Keratinocyte (primary cell): ENCODE results near the gene TMEM17.

Experiments used
- EZH2 ChIP-seq: IDR thresholded peaks from one replicate; pipeline ENCODE4 v1.6.1; 2012; ENCODE audit warnings: inconsistent platforms, mild to moderate bottlenecking, low read length, moderate library complexity
- TF ChIP-seq, protein P1 (sequence below), 3 experiments: IDR thresholded peaks in 1 of 3; conservative IDR thresholded peaks in 1 of 3; optimal IDR thresholded peaks in 1 of 3; 2 replicates in 2 of 3; 3 replicates in 1 of 3; pipeline versions ENCODE3 to v1.5.1; 2011; ENCODE audit warnings: low read length in 3 of 3, mild to moderate bottlenecking in 3 of 3, moderate library complexity in 2 of 3, control low read depth in 1 of 3, inconsistent platforms in 1 of 3; ENCODE audit not compliant: insufficient read depth in 2 of 3; ENCODE audit errors: extremely low read depth in 1 of 3

DNA sequence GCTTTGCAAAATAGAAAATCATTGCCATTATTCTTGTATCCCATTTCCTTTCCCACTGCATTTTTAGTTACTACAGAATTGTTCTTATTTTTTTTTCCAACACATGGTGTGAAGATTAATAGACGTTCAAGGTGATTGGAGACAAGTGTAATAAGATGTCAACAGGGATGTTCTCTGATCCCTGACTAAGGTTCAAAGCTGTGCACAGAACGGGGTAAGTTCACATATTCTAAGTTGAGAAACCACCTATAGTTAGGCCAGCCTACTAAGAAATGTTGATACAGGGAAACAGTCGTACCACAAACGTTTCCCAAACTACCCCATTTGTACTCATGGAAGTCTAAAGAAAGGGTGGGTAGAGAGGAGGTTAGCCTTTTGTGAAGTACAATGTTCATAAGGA, 6.4 kb upstream of the TMEM17 start:
- TF ChIP-seq, protein P1, sequence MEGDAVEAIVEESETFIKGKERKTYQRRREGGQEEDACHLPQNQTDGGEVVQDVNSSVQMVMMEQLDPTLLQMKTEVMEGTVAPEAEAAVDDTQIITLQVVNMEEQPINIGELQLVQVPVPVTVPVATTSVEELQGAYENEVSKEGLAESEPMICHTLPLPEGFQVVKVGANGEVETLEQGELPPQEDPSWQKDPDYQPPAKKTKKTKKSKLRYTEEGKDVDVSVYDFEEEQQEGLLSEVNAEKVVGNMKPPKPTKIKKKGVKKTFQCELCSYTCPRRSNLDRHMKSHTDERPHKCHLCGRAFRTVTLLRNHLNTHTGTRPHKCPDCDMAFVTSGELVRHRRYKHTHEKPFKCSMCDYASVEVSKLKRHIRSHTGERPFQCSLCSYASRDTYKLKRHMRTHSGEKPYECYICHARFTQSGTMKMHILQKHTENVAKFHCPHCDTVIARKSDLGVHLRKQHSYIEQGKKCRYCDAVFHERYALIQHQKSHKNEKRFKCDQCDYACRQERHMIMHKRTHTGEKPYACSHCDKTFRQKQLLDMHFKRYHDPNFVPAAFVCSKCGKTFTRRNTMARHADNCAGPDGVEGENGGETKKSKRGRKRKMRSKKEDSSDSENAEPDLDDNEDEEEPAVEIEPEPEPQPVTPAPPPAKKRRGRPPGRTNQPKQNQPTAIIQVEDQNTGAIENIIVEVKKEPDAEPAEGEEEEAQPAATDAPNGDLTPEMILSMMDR (optimal IDR thresholded peaks at IDR 0.05 in 1 of 3, IDR thresholded peaks at IDR 0.05 in 1 of 3, conservative IDR thresholded peaks at IDR 0.05 in 1 of 3; ENCODE audit: extremely low read depth in 1 of 3, insufficient read depth in 2 of 3, low read length in 3 of 3): no peak
- TF ChIP-seq EZH2: no peak
